ENCODE measurements around the gene CLEC18B. TPM values are rescaled to one million over a fixed set of nuclear protein-coding genes. Genes with fewer than 3 reads are reported as not detected.

CLEC18B gene
- 0.26 TPM in 1 of 2 replicates, not detected in the other for total RNA-seq

DNA sequence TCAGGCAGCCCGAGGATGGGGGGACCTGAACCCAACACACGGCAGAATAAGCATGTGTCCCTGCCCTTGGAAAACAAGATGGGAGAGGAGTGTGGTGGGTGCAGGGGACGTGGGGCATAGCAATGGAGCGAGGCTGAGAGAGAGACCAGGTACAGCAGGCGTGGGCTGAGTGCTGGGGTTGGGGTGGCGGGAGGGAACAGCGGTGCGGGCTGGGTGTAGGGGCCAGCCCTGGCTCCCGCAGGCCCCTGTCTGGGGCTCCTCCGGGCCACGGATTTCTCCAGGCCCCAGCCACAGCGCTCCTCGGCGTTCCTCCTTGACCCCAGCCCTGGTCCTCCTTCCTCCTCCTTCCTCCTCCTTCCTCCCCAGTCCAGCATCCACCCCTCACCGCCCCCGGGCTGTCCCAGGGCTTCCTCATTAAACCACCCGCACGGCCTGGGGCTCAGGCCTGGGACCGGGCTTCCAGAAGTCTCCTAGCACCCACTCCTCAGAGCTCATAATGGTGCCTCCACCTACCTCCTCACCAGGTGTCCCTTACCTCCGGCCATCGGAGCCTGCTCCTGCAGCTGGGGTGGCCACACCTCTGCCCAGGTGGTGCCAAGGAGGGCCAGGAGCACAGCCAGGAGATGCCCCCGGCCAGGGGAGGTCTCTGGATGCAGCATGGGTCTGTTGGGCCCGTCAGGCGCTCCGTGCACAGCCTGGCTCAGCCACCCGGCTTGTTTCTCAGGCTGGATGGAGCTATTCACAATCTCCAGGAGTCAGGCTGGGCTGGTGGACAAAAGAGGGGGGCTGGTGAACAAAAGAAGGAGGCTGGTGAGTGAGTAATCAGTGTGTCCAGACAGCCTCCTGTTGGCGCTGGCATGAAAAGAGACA, at the start of gene CLEC18B:
Gene CLEC18B, minus strand, starts transcription at position 867 of the 870 bp plus-strand sequence. Its CDS starts 208 bp downstream, at position 659.

Other genes with a start within 250 kb of the CLEC18B start
- 67.9 and 71.8 TPM in 2 replicates for gene PSMD7, start 124.7 kb downstream of the CLEC18B start, total RNA-seq
- gene NPIPB15, start 45.2 kb downstream of the CLEC18B start, total RNA-seq = 0.69 and 0.87 TPM in 2 replicates
- gene GLG1, start 185.6 kb upstream of the CLEC18B start, total RNA-seq = 79.8 and 115 TPM in 2 replicates
- 14.8 and 22.1 TPM in 2 replicates for gene RFWD3, start 245.4 kb upstream of the CLEC18B start, total RNA-seq